ENCODE results near the gene SERPINA1. TPM values are rescaled to one million over a fixed set of nuclear protein-coding genes. Genes with fewer than 3 reads are reported as not detected.

SERPINA1 gene
- total and polyA plus RNA-seq, 7 experiments from 2014 or later, result 0.44 to 300 (median 0.68) TPM

- Histone ChIP-seq H3K4me1 (ENCODE audit: control insufficient read depth in 2 of 2, insufficient read depth in 2 of 2, low read length in 2 of 2) (no peaks in the 10 kb centered on the region), H3K9me3 (ENCODE audit: control insufficient read depth in 2 of 3, low read length in 3 of 3) (no peaks in the 10 kb centered on the region), H3K36me3 (ENCODE audit: control insufficient read depth in 2 of 3, insufficient read depth in 3 of 3, low read length in 3 of 3) (no peaks in the 10 kb centered on the region), H3K27me3 (ENCODE audit: control insufficient read depth in 2 of 2, insufficient read depth in 2 of 2, low read length in 2 of 2) (no peaks in the 10 kb centered on the region), H3K27ac (ENCODE audit: low read depth, low read length) (no peak overlapping the region), H3K4me3 (ENCODE audit: low read length) (no peak overlapping the region)
- intact Hi-C loops (cut with micrococcal nuclease), result no loop called here
- no peaks in the 10 kb centered on the region for H3K36me3 Mint-ChIP-seq
- H3K9me3 Mint-ChIP-seq, result peaks cover 0 to 2% (median 0%) of the 10 kb centered on the region in 11 donors
- peaks cover 0 to 3% (median 0%) of the 10 kb centered on the region in 5 donors for H3K27me3 Mint-ChIP-seq
- no peak for DNase-seq
- H3K4me3 Mint-ChIP-seq, result no peak overlapping the region
- no peak for ATAC-seq
- ChIA-PET CTCF (no interaction called here), POLR2A (no interaction called here)
- no peak overlapping the region for H3K27ac Mint-ChIP-seq
- peaks cover 0 to 5% (median 0%) of the 10 kb centered on the region in 7 donors for H3K4me1 Mint-ChIP-seq
These were observed 4.1 kb downstream of the SERPINA1 start for GRCh38 chr14:94384342-94384741.

GRCh38 chr14:94383777-94384176 lies 4.6 kb downstream of the SERPINA1 start:
- H3K4me1 Mint-ChIP-seq, result peaks cover 0 to 5% (median 0%) of the 10 kb centered on the region in 7 donors

DNA sequence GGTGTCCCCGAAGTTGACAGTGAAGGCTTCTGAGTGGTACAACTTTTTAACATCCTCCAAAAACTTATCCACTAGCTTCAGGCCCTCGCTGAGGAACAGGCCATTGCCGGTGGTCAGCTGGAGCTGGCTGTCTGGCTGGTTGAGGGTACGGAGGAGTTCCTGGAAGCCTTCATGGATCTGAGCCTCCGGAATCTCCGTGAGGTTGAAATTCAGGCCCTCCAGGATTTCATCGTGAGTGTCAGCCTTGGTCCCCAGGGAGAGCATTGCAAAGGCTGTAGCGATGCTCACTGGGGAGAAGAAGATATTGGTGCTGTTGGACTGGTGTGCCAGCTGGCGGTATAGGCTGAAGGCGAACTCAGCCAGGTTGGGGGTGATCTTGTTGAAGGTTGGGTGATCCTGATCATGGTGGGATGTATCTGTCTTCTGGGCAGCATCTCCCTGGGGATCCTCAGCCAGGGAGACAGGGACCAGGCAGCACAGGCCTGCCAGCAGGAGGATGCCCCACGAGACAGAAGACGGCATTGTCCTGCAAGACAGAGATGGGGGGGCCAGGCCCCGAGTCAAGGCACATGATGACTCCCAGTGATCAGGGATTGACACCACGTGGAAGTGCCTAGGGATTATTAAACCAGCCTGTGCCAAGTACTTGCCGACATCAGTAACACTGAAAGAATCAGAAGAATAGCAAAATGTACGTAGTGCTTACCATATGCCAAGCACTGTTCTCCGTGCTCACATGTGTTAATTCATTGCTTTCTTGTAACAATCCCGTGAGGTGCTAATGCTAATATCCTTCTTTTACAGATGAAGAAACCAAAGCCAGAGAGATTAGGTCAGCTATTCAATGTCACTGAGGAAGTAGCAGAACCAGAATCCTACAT lies 5.4 kb downstream of the SERPINA1 start:
- Histone ChIP-seq H3K27ac (ENCODE audit: low read depth, low read length) (no peak overlapping the region), H3K4me1 (ENCODE audit: control insufficient read depth in 2 of 2, insufficient read depth in 2 of 2, low read length in 2 of 2) (no peaks in the 10 kb centered on the region), H3K4me3 (ENCODE audit: low read length) (no peak overlapping the region), H3K9me3 (ENCODE audit: control insufficient read depth in 2 of 3, low read length in 3 of 3) (no peaks in the 10 kb centered on the region), H3K27me3 (ENCODE audit: control insufficient read depth in 2 of 2, insufficient read depth in 2 of 2, low read length in 2 of 2) (no peaks in the 10 kb centered on the region), H3K36me3 (ENCODE audit: control insufficient read depth in 2 of 3, insufficient read depth in 3 of 3, low read length in 3 of 3) (no peaks in the 10 kb centered on the region)
- Mint-ChIP-seq H3K27me3 (peaks cover 0 to 11% (median 3%) of the 10 kb centered on the region in 5 donors), H3K4me3 (no peak overlapping the region), H3K9me3 (peaks cover 0 to 2% (median 0%) of the 10 kb centered on the region in 11 donors), H3K4me1 (peaks cover 0 to 5% (median 0%) of the 10 kb centered on the region in 7 donors), H3K36me3 (no peaks in the 10 kb centered on the region), H3K27ac (no peak overlapping the region)
- DNase-seq, result no peak
- no peak for ATAC-seq
- intact Hi-C loops (cut with micrococcal nuclease), result no loop called here
- ChIA-PET POLR2A (no interaction called here), CTCF (no interaction called here)

More at GRCh38 chr14:94383777-94384176, 4.6 kb downstream of the SERPINA1 start:
- no peak overlapping the region for H3K4me3 ChIP-seq (ENCODE audit: low read length)
- ChIA-PET CTCF (no interaction called here), POLR2A (no interaction called here)
- H3K27ac ChIP-seq (ENCODE audit: low read depth, low read length), result no peak overlapping the region
- H3K36me3 Mint-ChIP-seq, result no peaks in the 10 kb centered on the region
- no peaks in the 10 kb centered on the region for H3K4me1 ChIP-seq (ENCODE audit: control insufficient read depth in 2 of 2, insufficient read depth in 2 of 2, low read length in 2 of 2)
- DNase-seq (no peak), ATAC-seq (no peak)
- peaks cover 0 to 2% (median 0%) of the 10 kb centered on the region in 11 donors for H3K9me3 Mint-ChIP-seq
- no peak overlapping the region for H3K27ac Mint-ChIP-seq
- H3K27me3 ChIP-seq (ENCODE audit: control insufficient read depth in 2 of 2, insufficient read depth in 2 of 2, low read length in 2 of 2), result no peaks in the 10 kb centered on the region
- H3K36me3 ChIP-seq (ENCODE audit: control insufficient read depth in 2 of 3, insufficient read depth in 3 of 3, low read length in 3 of 3), result no peaks in the 10 kb centered on the region
- H3K4me3 Mint-ChIP-seq, result no peak overlapping the region
- intact Hi-C loops (cut with micrococcal nuclease), result no loop called here
- no peaks in the 10 kb centered on the region for H3K9me3 ChIP-seq (ENCODE audit: control insufficient read depth in 2 of 3, low read length in 3 of 3)
- peaks cover 0 to 8% (median 0%) of the 10 kb centered on the region in 5 donors for H3K27me3 Mint-ChIP-seq

GRCh38 chr14:94382099-94382715 lies 6.2 kb downstream of the SERPINA1 start:
- Mint-ChIP-seq H3K36me3 (no peaks in the 10 kb centered on the region), H3K4me3 (no peak overlapping the region), H3K4me1 (peaks cover 0 to 5% (median 0%) of the 10 kb centered on the region in 7 donors), H3K9me3 (peaks cover 0 to 2% (median 0%) of the 10 kb centered on the region in 11 donors), H3K27me3 (peaks cover 0 to 14% (median 6%) of the 10 kb centered on the region in 5 donors), H3K27ac (no peak overlapping the region)
- no peak overlapping the region for H3K4me3 ChIP-seq (ENCODE audit: low read length)
- no peaks in the 10 kb centered on the region for H3K27me3 ChIP-seq (ENCODE audit: control insufficient read depth in 2 of 2, insufficient read depth in 2 of 2, low read length in 2 of 2)
- H3K36me3 ChIP-seq (ENCODE audit: control insufficient read depth in 2 of 3, insufficient read depth in 3 of 3, low read length in 3 of 3), result no peaks in the 10 kb centered on the region
- ChIA-PET CTCF (no interaction called here), POLR2A (no interaction called here)
- no peak for DNase-seq
- H3K27ac ChIP-seq (ENCODE audit: low read depth, low read length), result no peak overlapping the region
- H3K9me3 ChIP-seq (ENCODE audit: control insufficient read depth in 2 of 3, low read length in 3 of 3), result no peaks in the 10 kb centered on the region
- no peaks in the 10 kb centered on the region for H3K4me1 ChIP-seq (ENCODE audit: control insufficient read depth in 2 of 2, insufficient read depth in 2 of 2, low read length in 2 of 2)
- intact Hi-C loops (cut with micrococcal nuclease), result no loop called here
- ATAC-seq, result no peak

DNA sequence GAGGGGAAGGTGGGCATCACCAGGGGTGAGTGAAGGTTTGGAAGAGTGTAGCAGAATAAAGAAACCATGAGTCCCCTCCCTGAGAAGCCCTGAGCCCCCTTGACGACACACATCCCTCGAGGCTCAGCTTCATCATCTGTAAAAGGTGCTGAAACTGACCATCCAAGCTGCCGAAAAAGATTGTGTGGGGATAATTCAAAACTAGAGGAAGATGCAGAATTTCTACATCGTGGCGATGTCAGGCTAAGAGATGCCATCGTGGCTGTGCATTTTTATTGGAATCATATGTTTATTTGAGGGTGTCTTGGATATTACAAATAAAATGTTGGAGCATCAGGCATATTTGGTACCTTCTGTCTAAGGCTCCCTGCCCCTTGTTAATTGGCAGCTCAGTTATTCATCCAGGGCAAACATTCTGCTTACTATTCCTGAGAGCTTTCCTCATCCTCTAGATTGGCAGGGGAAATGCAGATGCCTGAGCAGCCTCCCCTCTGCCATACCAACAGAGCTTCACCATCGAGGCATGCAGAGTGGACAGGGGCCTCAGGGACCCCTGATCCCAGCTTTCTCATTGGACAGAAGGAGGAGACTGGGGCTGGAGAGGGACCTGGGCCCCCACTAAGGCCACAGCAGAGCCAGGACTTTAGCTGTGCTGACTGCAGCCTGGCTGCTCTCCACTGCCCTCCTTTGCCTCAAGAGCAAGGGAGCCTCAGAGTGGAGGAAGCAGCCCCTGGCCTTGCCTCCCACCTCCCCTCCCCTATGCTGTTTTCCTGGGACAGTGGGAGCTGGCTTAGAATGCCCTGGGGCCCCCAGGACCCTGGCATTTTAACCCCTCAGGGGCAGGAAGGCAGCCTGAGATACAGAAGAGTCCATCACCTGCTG lies 7.0 kb downstream of the SERPINA1 start:
- Mint-ChIP-seq H3K4me1 (peaks cover 0 to 5% (median 0%) of the 10 kb centered on the region in 7 donors), H3K36me3 (no peaks in the 10 kb centered on the region), H3K27me3 (peaks cover 0 to 15% (median 6%) of the 10 kb centered on the region in 5 donors), H3K27ac (no peak overlapping the region), H3K9me3 (peaks cover 0 to 2% (median 0%) of the 10 kb centered on the region in 11 donors), H3K4me3 (no peak overlapping the region)
- ATAC-seq (no peak), DNase-seq (no peak)
- POLR2A ChIA-PET, result no interaction called here
- Histone ChIP-seq H3K27me3 (ENCODE audit: control insufficient read depth in 2 of 2, insufficient read depth in 2 of 2, low read length in 2 of 2) (no peaks in the 10 kb centered on the region), H3K4me3 (ENCODE audit: low read length) (no peak overlapping the region), H3K9me3 (ENCODE audit: control insufficient read depth in 2 of 3, low read length in 3 of 3) (no peaks in the 10 kb centered on the region), H3K36me3 (ENCODE audit: control insufficient read depth in 2 of 3, insufficient read depth in 3 of 3, low read length in 3 of 3) (no peaks in the 10 kb centered on the region), H3K4me1 (ENCODE audit: control insufficient read depth in 2 of 2, insufficient read depth in 2 of 2, low read length in 2 of 2) (no peaks in the 10 kb centered on the region), H3K27ac (ENCODE audit: low read depth, low read length) (no peak overlapping the region)
- intact Hi-C loops (cut with micrococcal nuclease), result no loop called here
- CTCF ChIA-PET, result no interaction called here

- no peaks in the 10 kb centered on the region for H3K36me3 Mint-ChIP-seq
- intact Hi-C loops (cut with micrococcal nuclease), result no loop called here
These were observed 7.9 kb downstream of the SERPINA1 start for GRCh38 chr14:94380225-94381148.

More at GRCh38 chr14:94380225-94381148, 7.9 kb downstream of the SERPINA1 start:
- Histone ChIP-seq H3K27ac (ENCODE audit: low read depth, low read length) (no peak overlapping the region), H3K4me1 (ENCODE audit: control insufficient read depth in 2 of 2, insufficient read depth in 2 of 2, low read length in 2 of 2) (no peaks in the 10 kb centered on the region), H3K27me3 (ENCODE audit: control insufficient read depth in 2 of 2, insufficient read depth in 2 of 2, low read length in 2 of 2) (no peaks in the 10 kb centered on the region), H3K4me3 (ENCODE audit: low read length) (no peak overlapping the region), H3K9me3 (ENCODE audit: control insufficient read depth in 2 of 3, low read length in 3 of 3) (no peaks in the 10 kb centered on the region), H3K36me3 (ENCODE audit: control insufficient read depth in 2 of 3, insufficient read depth in 3 of 3, low read length in 3 of 3) (no peaks in the 10 kb centered on the region)
- ChIA-PET POLR2A (no interaction called here), CTCF (interaction anchor here (0.5 kb wide), 1 partner anchor 49 kb away, joined by 7 read pairs; no protein-coding TSS in a partner anchor)
- H3K9me3 Mint-ChIP-seq, result peaks cover 0 to 2% (median 0%) of the 10 kb centered on the region in 11 donors
- H3K4me3 Mint-ChIP-seq, result no peak overlapping the region
- DNase-seq (no peak), ATAC-seq (no peak)
- H3K27me3 Mint-ChIP-seq, result peaks cover 0 to 15% (median 6%) of the 10 kb centered on the region in 5 donors
- H3K27ac Mint-ChIP-seq, result no peak overlapping the region
- H3K4me1 Mint-ChIP-seq, result peaks cover 0 to 5% (median 0%) of the 10 kb centered on the region in 7 donors

Measured in naive thymus-derived CD4-positive, alpha-beta T cell (primary cell).